PFSK-1 (cell line): ENCODE measurements around the gene TCAP.

Experiments
- POLR2AphosphoS5 ChIP-seq: IDR thresholded peaks from 2 replicates; pipeline ENCODE4 v1.6.1; 2012; ENCODE audit warnings: low read depth, mild to moderate bottlenecking, control low read depth, low read length, moderate library complexity
- REST ChIP-seq, 2 experiments: IDR thresholded peaks; 2 replicates each; pipeline versions ENCODE4 v1.6.1 to v1.8.0; 2011 to 2012; ENCODE audit warnings: low read depth in 2 of 2, low read length in 2 of 2, control low read depth in 1 of 2, inconsistent platforms in 1 of 2, mild to moderate bottlenecking in 1 of 2, moderate library complexity in 1 of 2; ENCODE audit not compliant: insufficient read depth in 1 of 2

- TF ChIP-seq POLR2AphosphoS5 (no peak), REST (IDR thresholded peaks at IDR 0.05; ENCODE audit: insufficient read depth in 1 of 2, low read depth in 2 of 2, low read length in 2 of 2) (no peak)
Observed at GRCh38 chr17:39653316-39653661, 11.9 kb upstream of the TCAP start.
